Panc1 (cell line): ENCODE measurements around the gene SGMS1. TPM values are rescaled to one million over a fixed set of nuclear protein-coding genes. Genes with fewer than 3 reads are reported as not detected.

Experiments
- ATAC-seq: fragments of 200-7000 bp; cut with Tn5 transposase; 2 replicates; pipeline ENCODE4 v1.9.1; 2020; ENCODE audit warnings: mild to moderate bottlenecking, moderate library complexity
- BruUV-seq: library from RNA; stranded (reverse); fragments of 400-500 nt; replicated peaks from 2 replicates; lab custom pipeline; 2021; lab: Mats Ljungman, UMichigan
- CTCF ChIA-PET: fragments of 300-600 bp; sonication (Branson Sonifier 250); formaldehyde crosslinking; loops from one replicate; lab custom pipeline; 2022; ENCODE audit warnings: antibody characterized with exemption; lab: Charles Lee
- POLR2A ChIA-PET: fragments of 300-600 bp; sonication (Branson Sonifier 250); formaldehyde crosslinking; loops from one replicate; lab custom pipeline; 2022; ENCODE audit warnings: antibody characterized with exemption; lab: Charles Lee
- DNase-seq: peaks from one replicate; pipeline ENCODE4 v3.0.0-alpha.2; 2010; ENCODE audit warnings: low read depth, low spot score
- H3K27ac ChIP-seq: 2 replicates; pipeline ENCODE4 v1.5.1; 2011; ENCODE audit warnings: mild to moderate bottlenecking, low read length, inconsistent platforms
- H3K27me3 ChIP-seq: fragments of 200-500 bp; sonication (Bioruptor generic); 2 replicates; pipeline ENCODE4 v1.6.0; 2014; ENCODE audit warnings: low read length, inconsistent platforms; ENCODE audit not compliant: control insufficient read depth, insufficient read depth
- H3K36me3 ChIP-seq: fragments of 200-500 bp; sonication (Bioruptor generic); 2 replicates; pipeline ENCODE4 v1.5.1; 2014; ENCODE audit warnings: inconsistent platforms, mild to moderate bottlenecking, low read length, moderate library complexity; ENCODE audit not compliant: control insufficient read depth, insufficient read depth
- H3K4me1 ChIP-seq: 2 replicates; pipeline ENCODE4 v1.5.1; 2011; ENCODE audit warnings: inconsistent platforms, mild to moderate bottlenecking, low read length, moderate library complexity; ENCODE audit not compliant: control insufficient read depth, insufficient read depth
- H3K4me3 ChIP-seq, 2 experiments: 2 replicates each; pipeline ENCODE4 v1.5.1; 2011 to 2012; ENCODE audit warnings: low read depth in 2 of 2, low read length in 2 of 2, mild to moderate bottlenecking in 2 of 2, inconsistent platforms in 1 of 2, moderate library complexity in 1 of 2
- H3K9me3 ChIP-seq: fragments of 200-500 bp; sonication (Bioruptor generic); 2 replicates; pipeline ENCODE4 v1.5.1; 2014; ENCODE audit warnings: low read depth, mild to moderate bottlenecking, inconsistent platforms, low read length, moderate library complexity; ENCODE audit not compliant: control insufficient read depth, insufficient read depth
- CTCF ChIP-seq: fragments of 450-650 bp; IDR thresholded peaks from 2 replicates; pipeline ENCODE4 v1.5.1; 2017; ENCODE audit warnings: mild to moderate bottlenecking
- POLR2AphosphoS5 ChIP-seq: IDR thresholded peaks from 2 replicates; pipeline ENCODE4 v1.6.1; 2012; ENCODE audit warnings: mild to moderate bottlenecking, low read depth, low read length, moderate library complexity
- REST ChIP-seq, 2 experiments: IDR thresholded peaks; 2 replicates each; pipeline ENCODE4 v1.6.1; 2011 to 2012; ENCODE audit warnings: low read depth in 2 of 2, control low read depth in 1 of 2, low read length in 1 of 2, mild to moderate bottlenecking in 1 of 2, moderate library complexity in 1 of 2; ENCODE audit not compliant: insufficient read depth in 1 of 2
- SIN3A ChIP-seq: IDR thresholded peaks from 2 replicates; pipeline ENCODE4 v1.6.1; 2012; ENCODE audit warnings: low read depth, mild to moderate bottlenecking, low read length, moderate library complexity, borderline replicate concordance; ENCODE audit not compliant: insufficient read depth
- TCF7L2 ChIP-seq: IDR thresholded peaks from 2 replicates; pipeline ENCODE4 v1.6.1; 2011; ENCODE audit warnings: mild to moderate bottlenecking, low read depth, low read length, inconsistent platforms
- in situ Hi-C: cut with HindIII; loops from 2 replicates; pipeline ENCODE4 v1.10.0; 2016; ENCODE audit warnings: low sequenced_read_pairs, low pct_unique_long_range_greater_than_20kb
- intact Hi-C: fragments of 100-400 bp; cut with micrococcal nuclease; formaldehyde crosslinking; loops from one replicate; pipeline ENCODE4 v1.10.0; 2022; ENCODE audit not compliant: unreplicated experiment
- total RNA-seq: library from RNA; stranded (reverse); gene quantifications from one replicate; pipeline ENCODE4 v1.2.1, GENCODE V29; 2021; ENCODE audit not compliant: unreplicated experiment

The SGMS1 gene
- total RNA-seq, 1 experiment from 2014 or later: 22.0 TPM

- Histone ChIP-seq H3K27ac (no peak overlapping the region), H3K27me3 (no peaks in the 10 kb centered on the region), H3K36me3 (no peaks in the 10 kb centered on the region), H3K9me3 (no peaks in the 10 kb centered on the region), H3K4me3 (no peak overlapping the region), H3K4me1 (no peaks in the 10 kb centered on the region)
- ATAC-seq (no peak), DNase-seq (no peak)
- in situ Hi-C loops: no loop called here
- no peak for TF ChIP-seq REST (IDR thresholded peaks at IDR 0.05; ENCODE audit: insufficient read depth in 1 of 2, low read depth in 2 of 2, low read length in 1 of 2)
- TF ChIP-seq CTCF: no peak
- no peak for TF ChIP-seq POLR2AphosphoS5
- TF ChIP-seq SIN3A: no peak
- no peak for TF ChIP-seq TCF7L2
- intact Hi-C loops: no loop called here
- no TSS peak for BruUV-seq
- ChIA-PET POLR2A (no interaction called here), CTCF (no interaction called here)
Measured at GRCh38 chr10:50419756-50420155, 204.0 kb downstream of the SGMS1 start.

GRCh38 chr10:50419091-50419490, 204.7 kb downstream of the SGMS1 start:
- POLR2A ChIA-PET: no interaction called here
- CTCF ChIA-PET: no interaction called here
- Histone ChIP-seq H3K4me3 (no peak overlapping the region), H3K27ac (no peak overlapping the region), H3K27me3 (no peaks in the 10 kb centered on the region), H3K4me1 (no peaks in the 10 kb centered on the region), H3K36me3 (no peaks in the 10 kb centered on the region), H3K9me3 (no peaks in the 10 kb centered on the region)
- ATAC-seq: no peak
- TF ChIP-seq SIN3A (no peak), CTCF (no peak), POLR2AphosphoS5 (no peak), REST (IDR thresholded peaks at IDR 0.05; ENCODE audit: insufficient read depth in 1 of 2, low read depth in 2 of 2, low read length in 1 of 2) (no peak), TCF7L2 (no peak)
- in situ Hi-C loops (no loop called here), intact Hi-C loops (no loop called here)
- no peak for DNase-seq
- BruUV-seq: no TSS peak
